Liver (tissue), 9 donors: ENCODE results near the gene ZNF2. TPM values are rescaled to one million over a fixed set of nuclear protein-coding genes. Genes with fewer than 3 reads are reported as not detected.
A peak's percentile ranks its signal among the peaks of the same experiment; 100 is the strongest.

Experiments
- DNase-seq: peaks from one replicate; pipeline ENCODE4 v3.0.0-alpha.2; 2017; ENCODE audit warnings: low spot score
- H3K27ac ChIP-seq, 2 donors: one replicate each; pipeline ENCODE4 v1.7.0; 2013; ENCODE audit warnings: inconsistent platforms in 2 of 2, low read length in 2 of 2, control low read depth in 1 of 2, low read depth in 1 of 2, mild to moderate bottlenecking in 1 of 2
- H3K27me3 ChIP-seq, 4 donors: one replicate each; pipeline versions ENCODE4 v1.6.1 to v1.7.0; 2013; ENCODE audit warnings: low read length in 3 of 4, inconsistent platforms in 1 of 4, mild to moderate bottlenecking in 1 of 4, moderate library complexity in 1 of 4; ENCODE audit not compliant: control insufficient read depth in 4 of 4, insufficient read depth in 4 of 4
- H3K36me3 ChIP-seq, 4 donors: one replicate each; pipeline versions ENCODE4 v1.6.1 to v1.7.0; 2013; ENCODE audit warnings: low read length in 3 of 4, mild to moderate bottlenecking in 3 of 4, low read depth in 1 of 4, moderate library complexity in 1 of 4; ENCODE audit not compliant: control insufficient read depth in 4 of 4, insufficient read depth in 3 of 4
- H3K4me1 ChIP-seq, 4 donors: one replicate each; pipeline versions ENCODE4 v1.6.1 to v1.7.0; 2013; ENCODE audit warnings: low read length in 3 of 4, mild to moderate bottlenecking in 3 of 4, moderate library complexity in 1 of 4; ENCODE audit not compliant: control insufficient read depth in 4 of 4, insufficient read depth in 4 of 4
- H3K4me3 ChIP-seq, 3 donors: one replicate each; pipeline versions ENCODE4 v1.6.1 to v1.7.0; 2013; ENCODE audit warnings: low read length in 3 of 3, control low read depth in 1 of 3, low read depth in 1 of 3, mild to moderate bottlenecking in 1 of 3
- H3K9ac ChIP-seq, 2 donors: one replicate each; pipeline ENCODE4 v1.7.0; 2013; ENCODE audit warnings: low read length in 2 of 2, mild to moderate bottlenecking in 2 of 2, moderate library complexity in 2 of 2, control low read depth in 1 of 2, low read depth in 1 of 2
- H3K9me3 ChIP-seq, 4 donors: one replicate each; pipeline versions ENCODE4 v1.6.1 to v1.7.0; 2013; ENCODE audit warnings: low read length in 3 of 4; ENCODE audit not compliant: control insufficient read depth in 4 of 4
- ATF3 ChIP-seq: IDR thresholded peaks from 2 replicates; pipeline ENCODE4 v1.6.1; 2016; ENCODE audit warnings: antibody characterized with exemption
- CTCF ChIP-seq: fragments of 150-350 bp; IDR thresholded peaks from 2 replicates; pipeline ENCODE4 v1.5.1; 2017; ENCODE audit warnings: improper control_type of control experiment, low read depth, low read length; ENCODE audit not compliant: missing input control
- EGR1 ChIP-seq, 2 donors: IDR thresholded peaks; 2 replicates each; pipeline ENCODE4 v1.6.1; 2016 to 2018; ENCODE audit warnings: antibody characterized with exemption in 2 of 2, low read depth in 2 of 2
- FOXA1 ChIP-seq: IDR thresholded peaks from 2 replicates; pipeline ENCODE4 v1.6.1; 2016; ENCODE audit warnings: antibody characterized with exemption
- FOXA2 ChIP-seq: IDR thresholded peaks from 2 replicates; pipeline ENCODE4 v1.6.1; 2016; ENCODE audit warnings: antibody characterized with exemption
- GABPA ChIP-seq, 2 donors: IDR thresholded peaks in 1 of 2; conservative IDR thresholded peaks in 1 of 2; 2 replicates each; pipeline ENCODE4 v1.6.1; 2016; ENCODE audit warnings: antibody characterized with exemption in 2 of 2, mild to moderate bottlenecking in 1 of 2, moderate library complexity in 1 of 2
- HNF4A ChIP-seq, 2 donors: conservative IDR thresholded peaks; 2 replicates each; pipeline ENCODE4 v1.6.1; 2016; ENCODE audit warnings: antibody characterized with exemption in 2 of 2, mild to moderate bottlenecking in 2 of 2
- HNF4G ChIP-seq: IDR thresholded peaks from 2 replicates; pipeline ENCODE4 v1.6.1; 2016; ENCODE audit warnings: antibody characterized with exemption
- JUND ChIP-seq, 2 donors: IDR thresholded peaks; 2 replicates each; pipeline ENCODE4 v1.6.1; 2016; ENCODE audit warnings: antibody characterized with exemption in 2 of 2
- MAX ChIP-seq: IDR thresholded peaks from 2 replicates; pipeline ENCODE4 v1.6.1; 2016; ENCODE audit warnings: antibody characterized with exemption
- NR2F2 ChIP-seq: IDR thresholded peaks from 2 replicates; pipeline ENCODE4 v1.6.1; 2016; ENCODE audit warnings: antibody characterized with exemption
- REST ChIP-seq: IDR thresholded peaks from 2 replicates; pipeline ENCODE4 v1.6.1; 2016; ENCODE audit warnings: antibody characterized with exemption, mild to moderate bottlenecking
- RXRA ChIP-seq, 2 donors: IDR thresholded peaks; 2 replicates each; pipeline ENCODE4 v1.6.1; 2017 to 2018; ENCODE audit warnings: antibody characterized with exemption in 2 of 2, mild to moderate bottlenecking in 1 of 2
- SP1 ChIP-seq: IDR thresholded peaks from 2 replicates; pipeline ENCODE4 v1.6.1; 2018; ENCODE audit warnings: antibody characterized with exemption, mild to moderate bottlenecking
- TAF1 ChIP-seq: conservative IDR thresholded peaks from 2 replicates; pipeline ENCODE4 v1.6.1; 2016; ENCODE audit warnings: antibody characterized with exemption, mild to moderate bottlenecking
- YY1 ChIP-seq: IDR thresholded peaks from 2 replicates; pipeline ENCODE4 v1.6.1; 2016; ENCODE audit warnings: antibody characterized with exemption, mild to moderate bottlenecking
- ZBTB33 ChIP-seq: IDR thresholded peaks from 2 replicates; pipeline ENCODE4 v1.6.1; 2016; ENCODE audit warnings: antibody characterized with exemption
- WGBS: extraction: QIAGEN DNeasy Blood & Tissue Kit; methylation state at CpG from one replicate; pipeline ENCODE4 v1.1.7; 2013; 5-methylcytosine and 5-hydroxymethylcytosine counted together
- polyA plus RNA-seq, 2 donors: library from polyadenylated mRNA; stranded (reverse) in 1 of 2; unstranded in 1 of 2; fragments of 200-250 nt in 1 of 2; fragments of >200 nt in 1 of 2; fragmentation: Nextera tagmentation in 1 of 2; extraction: Ambion mirVana in 1 of 2; gene quantifications; one replicate each; pipeline versions ENCODE4 v1.2.1 to v1.2.3, GENCODE V29; 2013 to 2015
- total RNA-seq, 2 donors: library from RNA; depleted of rRNA; stranded (reverse); fragments of >200 nt; gene quantifications; one replicate each; pipeline ENCODE4 v1.2.3, GENCODE V29; 2014
- donor health status: healthy.
- donor health status: healthy.
- donor health status: healthy.
- donor health status: healthy.
- donor health status: healthy.

The ZNF2 gene
- total and polyA plus RNA-seq, 4 donors, result 1.0 to 3.0 (median 1.8) TPM

GRCh38 chr2:95220449-95220848, 54.8 kb downstream of the ZNF2 start:
- WGBS, result 98% methylated on average over 3 of the region's 3 CpGs
- no peak for TF ChIP-seq JUND (IDR thresholded peaks at IDR 0.05)
- no peak for TF ChIP-seq ATF3
- TF ChIP-seq ZBTB33, result no peak
- no peak for TF ChIP-seq MAX
- TF ChIP-seq TAF1, result no peak
- no peak for TF ChIP-seq CTCF
- no peak for TF ChIP-seq FOXA1
- TF ChIP-seq SP1, result no peak
- no peak for TF ChIP-seq GABPA (IDR thresholded peaks at IDR 0.05 in 1 of 2, conservative IDR thresholded peaks at IDR 0.05 in 1 of 2)
- no peak for TF ChIP-seq NR2F2
- TF ChIP-seq HNF4A (conservative IDR thresholded peaks at IDR 0.05), result no peak
- no peak for TF ChIP-seq EGR1 (IDR thresholded peaks at IDR 0.05; ENCODE audit: low read depth in 2 of 2)
- no peak for TF ChIP-seq YY1
- TF ChIP-seq HNF4G, result no peak
- no peak for TF ChIP-seq REST
- DNase-seq, result no peak
- Histone ChIP-seq H3K4me1 (no peaks in the 10 kb centered on the region), H3K9ac (no peak overlapping the region), H3K4me3 (peak overlapping the region in 1 of 3 donors; percentile 33), H3K36me3 (peaks cover 0 to 7% (median 1%) of the 10 kb centered on the region in 4 donors), H3K27me3 (no peaks in the 10 kb centered on the region), H3K27ac (no peak overlapping the region), H3K9me3 (peaks cover 30 to 85% (median 52%) of the 10 kb centered on the region in 4 donors)

- DNase-seq, result no peak
- H3K36me3 ChIP-seq, result peaks cover 0 to 2% (median 0%) of the 10 kb centered on the region in 4 donors
- H3K9me3 ChIP-seq, result peaks cover 5 to 39% (median 15%) of the 10 kb centered on the region in 4 donors
- no peak for TF ChIP-seq GABPA (IDR thresholded peaks at IDR 0.05 in 1 of 2, conservative IDR thresholded peaks at IDR 0.05 in 1 of 2)
- no peak for TF ChIP-seq ATF3
- TF ChIP-seq FOXA1, result no peak
- no peak for TF ChIP-seq ZBTB33
- TF ChIP-seq NR2F2, result no peak
- TF ChIP-seq FOXA2, result no peak
- TF ChIP-seq HNF4G, result no peak
- TF ChIP-seq RXRA (IDR thresholded peaks at IDR 0.05), result no peak
- TF ChIP-seq YY1, result no peak
- no peak for TF ChIP-seq REST
- no peak for TF ChIP-seq HNF4A (conservative IDR thresholded peaks at IDR 0.05)
- TF ChIP-seq EGR1 (IDR thresholded peaks at IDR 0.05; ENCODE audit: low read depth in 2 of 2), result no peak
These were observed 60.0 kb downstream of the ZNF2 start for GRCh38 chr2:95225658-95226057.

More at GRCh38 chr2:95225658-95226057, 60.0 kb downstream of the ZNF2 start:
- H3K4me3 ChIP-seq, result no peak overlapping the region
- H3K9ac ChIP-seq, result no peak overlapping the region
- H3K27me3 ChIP-seq, result no peaks in the 10 kb centered on the region
- no peaks in the 10 kb centered on the region for H3K4me1 ChIP-seq
- H3K27ac ChIP-seq, result no peak overlapping the region
